Measurements from ENCODE around the gene KIF16B. TPM values are rescaled to one million over a fixed set of nuclear protein-coding genes. Genes with fewer than 3 reads are reported as not detected.

KIF16B gene
- total and polyA plus RNA-seq, 9 of the 15 experiments (the other 6 are each of a cell fraction or from before 2014, with no cell fraction given) = 1.00 to 10.6 (median 8.5) TPM

DNA sequence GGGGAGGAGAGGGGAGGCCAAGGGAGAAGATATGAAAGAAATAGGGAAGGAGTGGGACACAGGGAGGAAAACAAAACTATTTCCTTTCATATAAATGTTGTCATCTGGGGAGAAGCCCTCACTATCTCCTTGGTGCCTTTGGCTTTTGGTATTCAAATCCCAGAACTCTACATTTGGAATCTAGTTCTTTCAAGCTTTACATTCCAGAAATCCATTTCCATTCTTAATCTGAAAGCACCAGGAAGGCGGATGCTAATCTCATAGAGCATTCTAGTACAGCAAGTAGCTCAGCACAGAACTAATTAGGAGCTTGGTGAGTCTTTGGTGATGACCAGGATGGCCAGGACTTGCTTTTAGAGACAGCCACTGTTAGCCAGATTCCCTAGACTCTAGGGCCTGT is 177.9 kb downstream of the KIF16B start (continued):
- TF ChIP-seq, protein P1, sequence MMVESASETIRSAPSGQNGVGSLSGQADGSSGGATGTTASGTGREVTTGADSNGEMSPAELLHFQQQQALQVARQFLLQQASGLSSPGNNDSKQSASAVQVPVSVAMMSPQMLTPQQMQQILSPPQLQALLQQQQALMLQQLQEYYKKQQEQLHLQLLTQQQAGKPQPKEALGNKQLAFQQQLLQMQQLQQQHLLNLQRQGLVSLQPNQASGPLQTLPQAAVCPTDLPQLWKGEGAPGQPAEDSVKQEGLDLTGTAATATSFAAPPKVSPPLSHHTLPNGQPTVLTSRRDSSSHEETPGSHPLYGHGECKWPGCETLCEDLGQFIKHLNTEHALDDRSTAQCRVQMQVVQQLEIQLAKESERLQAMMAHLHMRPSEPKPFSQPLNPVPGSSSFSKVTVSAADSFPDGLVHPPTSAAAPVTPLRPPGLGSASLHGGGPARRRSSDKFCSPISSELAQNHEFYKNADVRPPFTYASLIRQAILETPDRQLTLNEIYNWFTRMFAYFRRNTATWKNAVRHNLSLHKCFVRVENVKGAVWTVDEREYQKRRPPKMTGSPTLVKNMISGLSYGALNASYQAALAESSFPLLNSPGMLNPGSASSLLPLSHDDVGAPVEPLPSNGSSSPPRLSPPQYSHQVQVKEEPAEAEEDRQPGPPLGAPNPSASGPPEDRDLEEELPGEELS (CRISPR knock-in tag; IDR thresholded peaks at IDR 0.05; ENCODE audit: borderline replicate concordance) = no peak
- no peak for TF ChIP-seq TBL1XR1 (IDR thresholded peaks at IDR 0.05; ENCODE audit: low read length in 2 of 2)
- no peak for TF ChIP-seq TBP (optimal IDR thresholded peaks at IDR 0.05; ENCODE audit: low read depth, low read length)
- no peak for TF ChIP-seq BCOR (IDR thresholded peaks at IDR 0.05)
- TF ChIP-seq CREBBP (IDR thresholded peaks at IDR 0.05; ENCODE audit: low read depth, low read length) = no peak
- TF ChIP-seq, protein P2, sequence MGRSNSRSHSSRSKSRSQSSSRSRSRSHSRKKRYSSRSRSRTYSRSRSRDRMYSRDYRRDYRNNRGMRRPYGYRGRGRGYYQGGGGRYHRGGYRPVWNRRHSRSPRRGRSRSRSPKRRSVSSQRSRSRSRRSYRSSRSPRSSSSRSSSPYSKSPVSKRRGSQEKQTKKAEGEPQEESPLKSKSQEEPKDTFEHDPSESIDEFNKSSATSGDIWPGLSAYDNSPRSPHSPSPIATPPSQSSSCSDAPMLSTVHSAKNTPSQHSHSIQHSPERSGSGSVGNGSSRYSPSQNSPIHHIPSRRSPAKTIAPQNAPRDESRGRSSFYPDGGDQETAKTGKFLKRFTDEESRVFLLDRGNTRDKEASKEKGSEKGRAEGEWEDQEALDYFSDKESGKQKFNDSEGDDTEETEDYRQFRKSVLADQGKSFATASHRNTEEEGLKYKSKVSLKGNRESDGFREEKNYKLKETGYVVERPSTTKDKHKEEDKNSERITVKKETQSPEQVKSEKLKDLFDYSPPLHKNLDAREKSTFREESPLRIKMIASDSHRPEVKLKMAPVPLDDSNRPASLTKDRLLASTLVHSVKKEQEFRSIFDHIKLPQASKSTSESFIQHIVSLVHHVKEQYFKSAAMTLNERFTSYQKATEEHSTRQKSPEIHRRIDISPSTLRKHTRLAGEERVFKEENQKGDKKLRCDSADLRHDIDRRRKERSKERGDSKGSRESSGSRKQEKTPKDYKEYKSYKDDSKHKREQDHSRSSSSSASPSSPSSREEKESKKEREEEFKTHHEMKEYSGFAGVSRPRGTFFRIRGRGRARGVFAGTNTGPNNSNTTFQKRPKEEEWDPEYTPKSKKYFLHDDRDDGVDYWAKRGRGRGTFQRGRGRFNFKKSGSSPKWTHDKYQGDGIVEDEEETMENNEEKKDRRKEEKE (IDR thresholded peaks at IDR 0.05; ENCODE audit: borderline replicate concordance in 1 of 2, control insufficient read depth in 1 of 2, low read depth in 2 of 2, low read length in 1 of 2) = no peak
- no peak for TF ChIP-seq HES1 (IDR thresholded peaks at IDR 0.05; ENCODE audit: low read depth)
- TF ChIP-seq GTF2F1 (IDR thresholded peaks at IDR 0.05; ENCODE audit: low read depth, low read length) = no peak
- TF ChIP-seq, protein P3, sequence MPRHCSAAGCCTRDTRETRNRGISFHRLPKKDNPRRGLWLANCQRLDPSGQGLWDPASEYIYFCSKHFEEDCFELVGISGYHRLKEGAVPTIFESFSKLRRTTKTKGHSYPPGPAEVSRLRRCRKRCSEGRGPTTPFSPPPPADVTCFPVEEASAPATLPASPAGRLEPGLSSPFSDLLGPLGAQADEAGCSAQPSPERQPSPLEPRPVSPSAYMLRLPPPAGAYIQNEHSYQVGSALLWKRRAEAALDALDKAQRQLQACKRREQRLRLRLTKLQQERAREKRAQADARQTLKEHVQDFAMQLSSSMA (CRISPR knock-in tag; IDR thresholded peaks at IDR 0.05) = no peak
- TF ChIP-seq POLR2A (conservative IDR thresholded peaks at IDR 0.05) = no peak
- TF ChIP-seq CSDE1 (IDR thresholded peaks at IDR 0.05) = no peak
- TF ChIP-seq C11orf30 (IDR thresholded peaks at IDR 0.05; ENCODE audit: low read depth) = no peak
- TF ChIP-seq HNRNPH1 (optimal IDR thresholded peaks at IDR 0.05; ENCODE audit: low read depth, low read length) = no peak
